Kidney (tissue), 14 donors: ENCODE results near the gene SCGN. TPM values are rescaled to one million over a fixed set of nuclear protein-coding genes. Genes with fewer than 3 reads are reported as not detected.

Source experiments
- DNase-seq, 5 donors: peaks; one replicate each; pipeline ENCODE4 v3.0.0-alpha.2; 2013 to 2020
- FAIRE-seq: peaks from 2 replicates; lab custom pipeline; 2012; peaks lifted over from hg19 to GRCh38; lab: Jason Lieb, UNC
- H3K27ac ChIP-seq, 2 donors: one replicate each; pipeline ENCODE4 v1.7.0; 2013; ENCODE audit warnings: low read depth in 2 of 2, low read length in 2 of 2, inconsistent platforms in 1 of 2
- H3K27me3 ChIP-seq: one replicate; pipeline ENCODE4 v1.7.1; 2013; ENCODE audit warnings: low read length, inconsistent platforms; ENCODE audit not compliant: control insufficient read depth, insufficient read depth
- H3K36me3 ChIP-seq, 3 donors: one replicate each; pipeline versions ENCODE4 v1.7.0 to v1.7.1; 2013; ENCODE audit warnings: low read length in 3 of 3, control low read depth in 1 of 3, inconsistent platforms in 1 of 3; ENCODE audit not compliant: insufficient read depth in 3 of 3, control insufficient read depth in 2 of 3
- H3K4me1 ChIP-seq, 3 donors: one replicate each; pipeline versions ENCODE4 v1.7.0 to v1.7.1; 2013; ENCODE audit warnings: low read length in 3 of 3, inconsistent platforms in 1 of 3, low read depth in 1 of 3; ENCODE audit not compliant: control insufficient read depth in 2 of 3, insufficient read depth in 2 of 3
- H3K4me3 ChIP-seq, 3 donors: one replicate each; pipeline versions ENCODE4 v1.7.0 to v1.8.1; 2013; ENCODE audit warnings: low read length in 3 of 3, control low read depth in 1 of 3, inconsistent platforms in 1 of 3
- H3K9ac ChIP-seq, 3 donors: one replicate each; pipeline versions ENCODE4 v1.7.0 to v1.7.1; 2013; ENCODE audit warnings: low read length in 3 of 3, control low read depth in 1 of 3, inconsistent platforms in 1 of 3
- H3K9me3 ChIP-seq, 3 donors: one replicate each; pipeline versions ENCODE4 v1.7.0 to v1.7.1; 2013; ENCODE audit warnings: low read length in 3 of 3, control low read depth in 1 of 3, inconsistent platforms in 1 of 3; ENCODE audit not compliant: control insufficient read depth in 2 of 3, insufficient read depth in 1 of 3
- CTCF ChIP-seq: IDR thresholded peaks from 3 replicates; pipeline ENCODE4 v1.5.1; 2012; ENCODE audit warnings: mild to moderate bottlenecking, moderate library complexity, borderline replicate concordance; ENCODE audit not compliant: insufficient read depth; ENCODE audit errors: extremely low read depth
- intact Hi-C: fragments of 100-400 bp; cut with DNase I; formaldehyde crosslinking; loops from one replicate; pipeline ENCODE4 v1.11.1; 2022
- polyA plus RNA-seq: library from polyadenylated mRNA; stranded (reverse); fragments of 350-450 nt; fragmentation: Illumina TruSeq; extraction: RNeasy Lipid Tissue Mini Kit (QIAGEN cat#74804); gene quantifications from one replicate; pipeline ENCODE4 v1.2.3, GENCODE V29; 2014; ENCODE audit warnings: low read depth, low replicate concordance; ENCODE audit not compliant: insufficient read depth
- total RNA-seq: library from RNA; stranded (reverse); fragmentation: NEBNext Ultra II Directional; extraction: Animal tissue kit (Norgen Biotek cat#: 25700); gene quantifications from one replicate; pipeline ENCODE4 v1.2.1, GENCODE V29; 2021
- donor health status: control.
- donor health status: control.
- donor health status: control.
- donor health status: control.
- donor health status: control.
- donor health status: DM: yes; HTN: yes; CAD: no.
- donor health status: Normal renal cell carcinoma (clear cell type).

The SCGN gene
- total and polyA plus RNA-seq, 2 donors from 2014 or later = 0.90 to 8.7 TPM

DNA sequence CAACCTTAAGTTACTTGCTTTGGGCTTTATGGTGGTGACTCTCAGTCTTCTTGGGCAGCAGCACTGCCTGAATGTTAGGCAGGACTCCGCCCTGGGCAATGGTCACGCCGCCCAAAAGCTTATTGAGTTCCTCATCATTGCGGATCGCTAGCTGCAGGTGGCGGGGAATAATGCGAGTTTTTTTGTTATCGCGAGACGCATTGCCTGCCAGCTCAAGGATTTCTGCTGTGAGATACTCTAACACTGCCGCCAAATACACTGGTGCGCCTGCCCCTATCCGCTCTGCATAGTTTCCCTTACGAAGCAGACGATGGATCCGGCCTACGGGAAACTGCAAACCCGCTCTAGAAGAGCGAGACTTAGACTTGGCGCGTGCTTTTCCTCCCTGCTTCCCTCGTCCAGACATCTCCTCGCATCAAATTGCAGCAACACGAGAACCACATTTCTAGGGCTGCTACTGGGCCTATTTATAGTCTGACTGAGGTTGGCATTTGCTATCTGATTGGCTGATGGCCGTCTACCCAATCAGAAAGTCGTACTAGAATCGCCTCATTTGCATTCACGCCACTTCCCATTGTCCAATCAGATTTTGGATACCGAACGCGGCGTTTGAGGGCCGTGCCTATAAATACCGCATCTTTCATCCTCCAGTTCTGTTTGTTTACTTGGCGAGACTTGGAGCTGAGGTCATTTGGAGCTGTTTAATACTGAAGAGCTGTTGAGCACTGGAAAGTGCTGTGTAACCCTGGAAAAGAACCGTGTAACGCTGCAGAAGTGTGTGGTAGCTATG is 74.3 kb downstream of the SCGN start:
- intact Hi-C loops = no loop called here
- Histone ChIP-seq H3K36me3 (no peaks in the 10 kb centered on the region), H3K4me3 (no peak overlapping the region), H3K4me1 (no peaks in the 10 kb centered on the region), H3K27ac (no peak overlapping the region), H3K9ac (no peak overlapping the region), H3K27me3 (no peaks in the 10 kb centered on the region), H3K9me3 (no peaks in the 10 kb centered on the region)
- DNase-seq (no peak), FAIRE-seq (no peak)
- TF ChIP-seq CTCF = no peak

- intact Hi-C loops = no loop called here
- H3K27ac ChIP-seq = no peak overlapping the region
- TF ChIP-seq CTCF = no peak
- FAIRE-seq = no peak
- H3K4me3 ChIP-seq = no peak overlapping the region
- H3K9me3 ChIP-seq = no peaks in the 10 kb centered on the region
- no peaks in the 10 kb centered on the region for H3K27me3 ChIP-seq
- no peaks in the 10 kb centered on the region for H3K4me1 ChIP-seq
- no peaks in the 10 kb centered on the region for H3K36me3 ChIP-seq
- no peak for DNase-seq
- no peak overlapping the region for H3K9ac ChIP-seq
Measured at GRCh38 chr6:25727028-25727427, 75.0 kb downstream of the SCGN start.

DNA sequence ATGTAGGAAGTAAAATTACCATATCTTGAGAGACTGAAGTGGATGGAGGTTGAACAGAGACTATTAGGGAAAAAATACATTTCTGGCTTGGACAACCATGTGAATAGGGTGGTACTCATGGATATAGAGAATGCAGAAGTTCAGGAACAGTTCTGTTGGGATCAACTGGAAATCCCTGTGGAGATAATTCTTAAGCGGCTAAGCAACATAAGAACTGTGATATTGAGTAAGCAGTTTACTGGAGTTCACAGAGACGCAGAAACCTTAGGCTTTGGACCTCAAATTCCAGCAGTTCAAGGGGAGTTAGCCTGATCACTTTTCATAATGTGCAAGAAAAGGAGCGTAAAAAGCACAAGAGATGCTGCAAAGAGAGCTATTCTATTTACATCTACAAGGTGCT is 78.9 kb downstream of the SCGN start:
- no peaks in the 10 kb centered on the region for H3K27me3 ChIP-seq
- DNase-seq (no peak), FAIRE-seq (no peak)
- intact Hi-C loops = no loop called here
- no peak overlapping the region for H3K9ac ChIP-seq
- no peak overlapping the region for H3K27ac ChIP-seq
- no peaks in the 10 kb centered on the region for H3K4me1 ChIP-seq
- no peak overlapping the region for H3K4me3 ChIP-seq
- H3K36me3 ChIP-seq = no peaks in the 10 kb centered on the region
- no peaks in the 10 kb centered on the region for H3K9me3 ChIP-seq
- no peak for TF ChIP-seq CTCF
